IMR-90 (cell line): Measurements from ENCODE around the gene NUBPL. TPM values are rescaled to one million over a fixed set of nuclear protein-coding genes. Genes with fewer than 3 reads are reported as not detected.

Source experiments
- ATAC-seq: fragments of 200-7000 bp; cut with Tn5 transposase; 2 replicates; pipeline ENCODE4 v1.9.1; 2020; ENCODE audit warnings: low read depth, mild to moderate bottlenecking, moderate library complexity
- BruUV-seq: library from RNA; stranded (reverse); fragments of 400-500 nt; replicated peaks from 2 replicates; lab custom pipeline; 2021; lab: Mats Ljungman, UMichigan
- CTCF ChIA-PET: fragments of 300-600 bp; formaldehyde crosslinking; extraction: SDS; loops from one replicate; lab custom pipeline; 2021; ENCODE audit warnings: antibody characterized with exemption; lab: Yijun Ruan, JAX
- POLR2A ChIA-PET: fragments of 300-600 bp; sonication (Branson Sonifier 250); formaldehyde crosslinking; loops from one replicate; lab custom pipeline; 2022; ENCODE audit warnings: antibody characterized with exemption; ENCODE audit not compliant: unreplicated experiment; lab: Charles Lee
- DNase-seq: peaks from one replicate; pipeline ENCODE4 v3.0.0; 2013
- H2AFZ ChIP-seq: replicated peaks from 2 replicates; pipeline ENCODE3; 2013; ENCODE audit warnings: low read length, mild to moderate bottlenecking; ENCODE audit not compliant: poor library complexity
- H2AK5ac ChIP-seq: 2 replicates; pipeline ENCODE4 v1.6.1; 2013; ENCODE audit warnings: low read depth, low read length, inconsistent platforms
- H2AK9ac ChIP-seq: replicated peaks from 2 replicates; pipeline ENCODE3; 2013; ENCODE audit warnings: mild to moderate bottlenecking, low read depth, low read length, moderate library complexity; ENCODE audit not compliant: poor library complexity
- H2BK120ac ChIP-seq: 2 replicates; pipeline ENCODE4 v1.6.1; 2013; ENCODE audit warnings: low read depth, low read length, inconsistent platforms
- H2BK15ac ChIP-seq: 3 replicates; pipeline ENCODE4 v1.6.1; 2013; ENCODE audit warnings: low read depth, low read length, inconsistent platforms
- H2BK20ac ChIP-seq: 2 replicates; pipeline ENCODE4 v1.6.1; 2013; ENCODE audit warnings: low read depth, mild to moderate bottlenecking, inconsistent platforms, low read length, moderate library complexity
- H2BK5ac ChIP-seq: 2 replicates; pipeline ENCODE4 v1.6.1; 2013; ENCODE audit warnings: mild to moderate bottlenecking, low read depth, low read length, inconsistent platforms; ENCODE audit not compliant: poor library complexity, severe bottlenecking
- H3K14ac ChIP-seq: replicated peaks from 2 replicates; pipeline ENCODE4 v1.6.1; 2013; ENCODE audit warnings: low read depth, low read length, inconsistent platforms
- H3K18ac ChIP-seq: 2 replicates; pipeline ENCODE4 v1.6.1; 2013; ENCODE audit warnings: low read depth, low read length, control low read depth
- H3K23ac ChIP-seq: 2 replicates; pipeline ENCODE4 v1.6.1; 2013; ENCODE audit warnings: low read depth, low read length, inconsistent platforms
- H3K27ac ChIP-seq: 2 replicates; pipeline ENCODE4 v1.5.1; 2013; ENCODE audit warnings: mild to moderate bottlenecking, control low read depth, low read length; ENCODE audit not compliant: insufficient read depth
- H3K27me3 ChIP-seq: 2 replicates; pipeline ENCODE4 v1.6.1; 2013; ENCODE audit warnings: low read length; ENCODE audit not compliant: control insufficient read depth, insufficient read depth
- H3K36me3 ChIP-seq: 2 replicates; pipeline ENCODE4 v1.6.1; 2013; ENCODE audit warnings: low read length, mixed read lengths; ENCODE audit not compliant: control insufficient read depth, insufficient read depth
- H3K4ac ChIP-seq: 2 replicates; pipeline ENCODE4 v1.6.1; 2013; ENCODE audit warnings: low read depth, low read length, inconsistent platforms
- H3K4me1 ChIP-seq: 2 replicates; pipeline ENCODE4 v1.6.1; 2013; ENCODE audit warnings: low read length, mixed read lengths; ENCODE audit not compliant: control insufficient read depth, insufficient read depth
- H3K4me2 ChIP-seq: 2 replicates; pipeline ENCODE4 v1.6.1; 2013; ENCODE audit warnings: low read depth, mild to moderate bottlenecking, control low read depth, low read length, moderate library complexity
- H3K4me3 ChIP-seq: 2 replicates; pipeline ENCODE4 v1.5.1; 2013; ENCODE audit warnings: low read depth, mild to moderate bottlenecking, control low read depth, low read length, moderate library complexity; ENCODE audit not compliant: insufficient read depth
- H3K56ac ChIP-seq: 2 replicates; pipeline ENCODE4 v1.6.1; 2013; ENCODE audit warnings: low read length, inconsistent platforms; ENCODE audit not compliant: insufficient read depth; ENCODE audit errors: extremely low read depth
- H3K79me1 ChIP-seq, 2 experiments: 2 replicates each; pipeline ENCODE4 v1.6.1; 2013; ENCODE audit warnings: low read length in 2 of 2, inconsistent platforms in 1 of 2, low read depth in 1 of 2
- H3K9ac ChIP-seq: 2 replicates; pipeline ENCODE4 v1.6.1; 2013; ENCODE audit warnings: low read depth, low read length, control low read depth
- H3K9me1 ChIP-seq: 2 replicates; pipeline ENCODE4 v1.6.1; 2013; ENCODE audit warnings: low read length, inconsistent platforms; ENCODE audit not compliant: insufficient read depth
- H3K9me3 ChIP-seq: 2 replicates; pipeline ENCODE4 v1.6.1; 2013; ENCODE audit warnings: low read length; ENCODE audit not compliant: control insufficient read depth, insufficient read depth
- H4K20me1 ChIP-seq: 2 replicates; pipeline ENCODE4 v1.6.1; 2013; ENCODE audit warnings: low read length, inconsistent platforms; ENCODE audit not compliant: insufficient read depth
- H4K5ac ChIP-seq: 2 replicates; pipeline ENCODE4 v1.6.1; 2013; ENCODE audit warnings: mild to moderate bottlenecking, low read depth, low read length, control low read depth
- H4K8ac ChIP-seq, 2 experiments: 2 replicates each; pipeline ENCODE4 v1.6.1; 2013; ENCODE audit warnings: low read depth in 2 of 2, low read length in 2 of 2, control low read depth in 1 of 2, inconsistent platforms in 1 of 2
- H4K91ac ChIP-seq: 2 replicates; pipeline ENCODE4 v1.6.1; 2013; ENCODE audit warnings: low read depth, low read length, inconsistent platforms; ENCODE audit not compliant: insufficient read depth
- FOS ChIP-seq: fragments of 150-350 bp; IDR thresholded peaks from 2 replicates; pipeline ENCODE4 v1.6.1; 2016; ENCODE audit warnings: low read depth, low read length
- MAFK ChIP-seq: IDR thresholded peaks from 2 replicates; pipeline ENCODE4 v1.6.1; 2012; ENCODE audit warnings: low read depth, low read length, improper control_type of control experiment
- dilution Hi-C: fragments of 300-500 bp; cut with HindIII; formaldehyde crosslinking; loops from one replicate; pipeline ENCODE4 v1.14.3; 2018; ENCODE audit warnings: low sequenced_read_pairs; ENCODE audit not compliant: unreplicated experiment
- in situ Hi-C: fragments of 300-500 bp; cut with MboI; formaldehyde crosslinking; loops from 3 replicates; pipeline ENCODE4 v1.14.3; 2019; ENCODE audit warnings: low sequenced_read_pairs, inconsistent platforms, mixed read lengths
- intact Hi-C: fragments of 100-400 bp; cut with micrococcal nuclease; formaldehyde crosslinking; loops from 2 replicates; pipeline ENCODE4 v1.10.0; 2022
- polyA plus RNA-seq, 3 experiments: library from polyadenylated mRNA; depleted of rRNA; stranded (reverse); fragments of >200 nt; gene quantifications; 2 replicates each; pipeline ENCODE4 v1.2.3, GENCODE V29; 2012; ENCODE audit warnings: low replicate concordance in 1 of 3
- total RNA-seq: library from RNA; depleted of rRNA; stranded (reverse); fragments of >200 nt; gene quantifications from 2 replicates; pipeline ENCODE4 v1.2.3, GENCODE V29; 2012

NUBPL gene
- total and polyA plus RNA-seq, 2 of the 4 experiments (the other 2 are of a cell fraction) = 5.4 to 11.5 TPM

DNA sequence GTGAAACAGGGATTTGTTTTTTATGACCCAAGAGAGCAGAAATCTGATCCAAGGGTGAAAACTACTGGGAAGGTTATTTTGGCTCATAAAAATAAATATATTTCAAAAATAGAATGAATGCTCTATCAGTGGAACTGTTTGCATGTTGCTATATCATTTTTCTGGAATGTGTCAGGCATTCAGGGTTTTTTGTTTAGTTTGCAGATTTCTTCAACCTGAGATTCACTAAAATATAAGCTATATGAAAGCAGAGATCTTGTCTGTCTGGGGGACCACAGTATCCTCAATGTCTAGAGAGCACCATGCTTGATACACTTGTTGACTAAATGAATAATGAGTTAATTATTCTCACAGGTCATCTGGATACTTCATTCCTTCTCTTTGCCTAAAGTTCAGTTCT is 165.1 kb downstream of the NUBPL start:
- Histone ChIP-seq H2BK5ac (no peak overlapping the region), H2AK5ac (no peak overlapping the region), H2AFZ (no peak overlapping the region), H3K23ac (no peak overlapping the region), H3K14ac (no peak overlapping the region), H3K27ac (no peak overlapping the region), H2BK120ac (no peak overlapping the region), H3K4me3 (no peak overlapping the region), H3K9me3 (no peaks in the 10 kb centered on the region), H3K79me1 (no peaks in the 10 kb centered on the region), H2BK15ac (no peak overlapping the region), H3K9me1 (no peaks in the 10 kb centered on the region), H2AK9ac (no peak overlapping the region), H4K20me1 (no peaks in the 10 kb centered on the region), H4K91ac (no peak overlapping the region), H3K18ac (no peak overlapping the region), H3K4me1 (no peaks in the 10 kb centered on the region), H4K8ac (no peak overlapping the region), H3K36me3 (no peaks in the 10 kb centered on the region), H3K9ac (no peak overlapping the region), H4K5ac (no peak overlapping the region), H3K27me3 (no peaks in the 10 kb centered on the region), H3K4ac (no peak overlapping the region), H3K56ac (no peak overlapping the region), H3K4me2 (no peak overlapping the region), H2BK20ac (no peak overlapping the region)
- ChIA-PET CTCF (interaction anchor here (1.4 kb wide), 1 partner anchor 12 kb away, joined by 3 read pairs; no protein-coding TSS in a partner anchor), POLR2A (no interaction called here)
- dilution Hi-C loops (no loop called here), in situ Hi-C loops (no loop called here), intact Hi-C loops (no loop called here)
- ATAC-seq (peak; percentile 21), DNase-seq (no peak)
- TF ChIP-seq MAFK (peak; percentile 39; the same call in 1 of the 2 replicates), FOS (no peak)
- no TSS peak for BruUV-seq
